H1 (cell line): ENCODE measurements around the gene ZRANB3. TPM values are rescaled to one million over a fixed set of nuclear protein-coding genes. Genes with fewer than 3 reads are reported as not detected.
"Not testable (repeated sequence)": the region's sequence is repeated elsewhere in the genome, so short reads cannot be mapped to it uniquely, and the experiment has no call there.

Source experiments
- CTCF ChIA-PET: fragments of 300-600 bp; sonication (Branson Sonifier 250); formaldehyde crosslinking; loops from one replicate; lab custom pipeline; 2021; ENCODE audit not compliant: partially characterized antibody; lab: Charles Lee
- POLR2A ChIA-PET: fragments of 300-600 bp; sonication (Branson Sonifier 250); formaldehyde crosslinking; loops from one replicate; lab custom pipeline; 2021; ENCODE audit warnings: inconsistent platforms; ENCODE audit not compliant: partially characterized antibody; lab: Charles Lee
- DNase-seq, 2 experiments: peaks; one replicate each; pipeline versions ENCODE4 v3.0.0 to v3.0.0-alpha.2; 2010 to 2022; ENCODE audit warnings: low spot score in 2 of 2, low read depth in 1 of 2, mixed read lengths in 1 of 2
- FAIRE-seq: peaks from 2 replicates; lab custom pipeline; 2011; peaks lifted over from hg19 to GRCh38; lab: Jason Lieb, UNC
- H2AFZ ChIP-seq: 2 replicates; pipeline ENCODE4 v1.8.1; 2012; ENCODE audit warnings: low read length, inconsistent platforms
- H2AK5ac ChIP-seq: 2 replicates; pipeline ENCODE4 v1.6.1; 2013; ENCODE audit warnings: low read depth, low read length
- H2BK120ac ChIP-seq: replicated peaks from 2 replicates; pipeline ENCODE3; 2013; ENCODE audit warnings: low read depth, low read length, inconsistent platforms
- H2BK12ac ChIP-seq: 2 replicates; pipeline ENCODE4 v1.6.1; 2013; ENCODE audit warnings: low read depth, low read length
- H2BK15ac ChIP-seq: 2 replicates; pipeline ENCODE4 v1.6.1; 2013; ENCODE audit warnings: low read length
- H2BK20ac ChIP-seq: 2 replicates; pipeline ENCODE4 v1.6.1; 2013; ENCODE audit warnings: low read length
- H2BK5ac ChIP-seq: 2 replicates; pipeline ENCODE4 v1.6.1; 2013; ENCODE audit warnings: low read depth, low read length
- H3K14ac ChIP-seq: 2 replicates; pipeline ENCODE4 v1.6.1; 2013; ENCODE audit warnings: inconsistent platforms; ENCODE audit not compliant: insufficient read length
- H3K18ac ChIP-seq: 2 replicates; pipeline ENCODE4 v1.6.1; 2013; ENCODE audit warnings: low read length; ENCODE audit errors: extremely low read depth
- H3K23ac ChIP-seq: 2 replicates; pipeline ENCODE4 v1.6.1; 2013; ENCODE audit warnings: inconsistent platforms; ENCODE audit not compliant: insufficient read length
- H3K23me2 ChIP-seq: 2 replicates; pipeline ENCODE4 v1.6.1; 2013; ENCODE audit warnings: low read depth, low read length
- H3K27ac ChIP-seq: 2 replicates; pipeline ENCODE4 v1.6.1; 2011; ENCODE audit warnings: low read depth, low read length, inconsistent platforms
- H3K27me3 ChIP-seq, 4 experiments: replicated peaks in 1 of 4; 1 replicate in 1 of 4; 2 replicates in 3 of 4; pipeline versions ENCODE4 v1.6.1 to v1.8.1; 2011 to 2013; ENCODE audit warnings: low read length in 3 of 4, mild to moderate bottlenecking in 3 of 4, inconsistent platforms in 2 of 4, mixed read lengths in 2 of 4, moderate library complexity in 1 of 4; ENCODE audit not compliant: control insufficient read depth in 3 of 4, insufficient read depth in 3 of 4; ENCODE audit errors: extremely low read depth in 1 of 4
- H3K36me3 ChIP-seq, 4 experiments: 2 replicates each; pipeline versions ENCODE4 v1.6.1 to v1.8.1; 2011 to 2013; ENCODE audit warnings: mild to moderate bottlenecking in 4 of 4, low read length in 3 of 4, moderate library complexity in 2 of 4, control low read depth in 1 of 4, inconsistent platforms in 1 of 4; ENCODE audit not compliant: insufficient read depth in 4 of 4, control insufficient read depth in 2 of 4
- H3K4ac ChIP-seq: replicated peaks from 2 replicates; pipeline ENCODE3; 2013; ENCODE audit warnings: low read length, low read depth, mixed read lengths, inconsistent platforms; ENCODE audit not compliant: insufficient read length
- H3K4me1 ChIP-seq, 4 experiments: replicated peaks in 1 of 4; 1 replicate in 1 of 4; 2 replicates in 3 of 4; pipeline versions ENCODE4 v1.6.1 to v1.8.1; 2011 to 2013; ENCODE audit warnings: low read length in 3 of 4, inconsistent platforms in 2 of 4, mixed read lengths in 1 of 4; ENCODE audit not compliant: insufficient read depth in 4 of 4, control insufficient read depth in 3 of 4
- H3K4me2 ChIP-seq, 2 experiments: 2 replicates each; pipeline versions ENCODE4 v1.6.1 to v1.8.1; 2011 to 2013; ENCODE audit warnings: low read depth in 2 of 2, low read length in 2 of 2, control low read depth in 1 of 2, inconsistent platforms in 1 of 2, mild to moderate bottlenecking in 1 of 2; ENCODE audit not compliant: insufficient read depth in 1 of 2
- H3K4me3 ChIP-seq, 4 experiments: fragments of 200-600, 300-600 bp in 1 of 4; sonication (generic), shearing (Covaris generic), sonication (Bioruptor Twin) in 1 of 4; 2 replicates each; pipeline versions ENCODE4 v1.5.1 to v1.8.1; 2011 to 2016; ENCODE audit warnings: low read length in 4 of 4, low read depth in 3 of 4, control low read depth in 2 of 4, inconsistent platforms in 2 of 4, mild to moderate bottlenecking in 2 of 4, mixed read lengths in 1 of 4, moderate library complexity in 1 of 4; ENCODE audit not compliant: insufficient read depth in 2 of 4; ENCODE audit errors: extremely low read depth in 1 of 4
- H3K56ac ChIP-seq: replicated peaks from 2 replicates; pipeline ENCODE3; 2013; ENCODE audit warnings: low read depth, mild to moderate bottlenecking, mixed read lengths, low read length, inconsistent platforms; ENCODE audit not compliant: insufficient read length
- H3K79me1 ChIP-seq: 2 replicates; pipeline ENCODE4 v1.6.1; 2013; ENCODE audit warnings: low read depth, low read length, control low read depth
- H3K79me2 ChIP-seq, 2 experiments: 2 replicates each; pipeline versions ENCODE4 v1.6.1 to v1.8.1; 2012 to 2013; ENCODE audit warnings: low read length in 2 of 2, mild to moderate bottlenecking in 2 of 2, inconsistent platforms in 1 of 2; ENCODE audit not compliant: insufficient read depth in 2 of 2, control insufficient read depth in 1 of 2
- H3K9ac ChIP-seq, 4 experiments: replicated peaks in 1 of 4; 1 replicate in 1 of 4; 2 replicates in 3 of 4; pipeline versions ENCODE4 v1.6.1 to v1.8.1; 2011 to 2013; ENCODE audit warnings: low read depth in 3 of 4, low read length in 3 of 4, control low read depth in 2 of 4, mild to moderate bottlenecking in 2 of 4, moderate library complexity in 2 of 4, inconsistent platforms in 1 of 4; ENCODE audit errors: extremely low read depth in 1 of 4
- H3K9me3 ChIP-seq, 2 experiments: 2 replicates each; pipeline versions ENCODE4 v1.6.1 to v1.8.1; 2012 to 2013; ENCODE audit warnings: mild to moderate bottlenecking in 2 of 2, moderate library complexity in 2 of 2, control low read depth in 1 of 2, inconsistent platforms in 1 of 2, low read depth in 1 of 2, low read length in 1 of 2, mixed read lengths in 1 of 2; ENCODE audit not compliant: insufficient read depth in 2 of 2
- H4K20me1 ChIP-seq, 2 experiments: replicated peaks in 1 of 2; 2 replicates each; pipeline versions ENCODE3 to v1.8.1; 2011 to 2013; ENCODE audit warnings: inconsistent platforms in 2 of 2, low read length in 2 of 2, mild to moderate bottlenecking in 1 of 2; ENCODE audit not compliant: insufficient read depth in 2 of 2, control insufficient read depth in 1 of 2
- H4K5ac ChIP-seq: 2 replicates; pipeline ENCODE4 v1.6.1; 2013; ENCODE audit warnings: low read length, low read depth, mixed read lengths, inconsistent platforms; ENCODE audit not compliant: insufficient read length
- H4K8ac ChIP-seq: 2 replicates; pipeline ENCODE4 v1.8.0; 2013; ENCODE audit warnings: mild to moderate bottlenecking, moderate library complexity, low read length, inconsistent platforms; ENCODE audit not compliant: insufficient read depth; ENCODE audit errors: extremely low read depth
- H4K91ac ChIP-seq: replicated peaks from 2 replicates; pipeline ENCODE3; 2013; ENCODE audit warnings: low read length, mixed read lengths, inconsistent platforms; ENCODE audit not compliant: insufficient read length
- WGBS, 2 experiments: shearing (Covaris generic) in 1 of 2; methylation state at CpG; one replicate each; pipeline versions ENCODE4 v1.1.6 to v1.1.7; 2013 to 2015; ENCODE audit warnings: low lambda C conversion rate in 2 of 2, mixed read lengths in 2 of 2, inconsistent platforms in 1 of 2, low coverage in 1 of 2, missing lambda C conversion rate in 1 of 2; ENCODE audit not compliant: insufficient replicate concordance in 2 of 2, insufficient coverage in 1 of 2, insufficient read length in 1 of 2; ENCODE audit errors: extremely low coverage in 1 of 2, missing lambda C conversion rate in 1 of 2; 5-methylcytosine and 5-hydroxymethylcytosine counted together
- polyA plus RNA-seq, 7 experiments: library from polyadenylated mRNA; depleted of rRNA in 3 of 7; stranded (reverse) in 5 of 7; unstranded in 2 of 7; fragments of >200 nt in 5 of 7; fragments of 200-250 nt in 2 of 7; gene quantifications; 1 replicate in 5 of 7; 2 replicates in 1 of 7; 4 replicates in 1 of 7; pipeline versions ENCODE4 v1.2.1 to v1.2.3, GENCODE V29; 2011 to 2013; ENCODE audit warnings: missing spikeins in 2 of 7, mixed read lengths in 2 of 7
- total RNA-seq: library from RNA; stranded (reverse); fragmentation: NEBNext Ultra II Directional; extraction: Animal tissue kit (Norgen Biotek cat#: 25700); gene quantifications from 2 replicates; pipeline ENCODE4 v1.2.1, GENCODE V29; 2021

The ZRANB3 gene
- total and polyA plus RNA-seq, 2 of the 8 experiments (the other 6 are each of a cell fraction or from before 2014, with no cell fraction given), result 4.5 to 19.3 TPM

DNA sequence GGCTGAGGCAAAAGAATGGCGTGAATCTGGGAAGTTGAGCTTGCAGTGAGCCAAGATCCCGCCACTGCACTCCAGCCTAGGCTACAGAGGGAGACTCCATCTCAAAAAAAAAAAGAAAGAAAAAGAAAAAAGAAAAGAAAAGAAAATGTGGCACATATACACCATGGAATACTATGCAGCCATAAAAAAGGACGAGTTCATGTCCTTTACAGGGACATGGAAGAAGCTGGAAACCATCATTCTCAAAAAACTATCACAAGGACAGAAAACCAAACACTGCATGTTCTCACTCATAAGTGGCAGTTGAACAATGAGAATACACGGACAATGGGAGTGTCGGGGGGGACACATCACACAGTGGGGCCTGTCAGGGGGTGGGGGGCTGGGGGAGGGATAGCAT, 88.0 kb downstream of the ZRANB3 start:
- H3K27me3 ChIP-seq, H2BK12ac ChIP-seq, H2AK5ac ChIP-seq, H4K5ac ChIP-seq, H3K9me3 ChIP-seq, FAIRE-seq, H3K4me1 ChIP-seq, H2BK20ac ChIP-seq, H3K4ac ChIP-seq, H3K79me2 ChIP-seq, H3K18ac ChIP-seq, DNase-seq, H3K23ac ChIP-seq, H4K91ac ChIP-seq, CTCF ChIA-PET, H3K9ac ChIP-seq, POLR2A ChIA-PET, H2BK15ac ChIP-seq, H3K23me2 ChIP-seq, H2AFZ ChIP-seq, H4K8ac ChIP-seq, H2BK5ac ChIP-seq, H4K20me1 ChIP-seq, H3K4me2 ChIP-seq, H3K4me3 ChIP-seq, H3K14ac ChIP-seq, H3K56ac ChIP-seq, H3K79me1 ChIP-seq, H2BK120ac ChIP-seq, H3K36me3 ChIP-seq, H3K27ac ChIP-seq: not testable (repeated sequence)
- WGBS, 2 experiments, result 97% methylated on average over 4 of the region's 5 CpGs; no CpG with 5 or more reads in 1 of the 2 experiments
